ENCODE data around the gene VSTM2B. TPM values are rescaled to one million over a fixed set of nuclear protein-coding genes. Genes with fewer than 3 reads are reported as not detected.

Gene VSTM2B
- total RNA-seq, 1 experiment from 2014 or later: not detected

DNA sequence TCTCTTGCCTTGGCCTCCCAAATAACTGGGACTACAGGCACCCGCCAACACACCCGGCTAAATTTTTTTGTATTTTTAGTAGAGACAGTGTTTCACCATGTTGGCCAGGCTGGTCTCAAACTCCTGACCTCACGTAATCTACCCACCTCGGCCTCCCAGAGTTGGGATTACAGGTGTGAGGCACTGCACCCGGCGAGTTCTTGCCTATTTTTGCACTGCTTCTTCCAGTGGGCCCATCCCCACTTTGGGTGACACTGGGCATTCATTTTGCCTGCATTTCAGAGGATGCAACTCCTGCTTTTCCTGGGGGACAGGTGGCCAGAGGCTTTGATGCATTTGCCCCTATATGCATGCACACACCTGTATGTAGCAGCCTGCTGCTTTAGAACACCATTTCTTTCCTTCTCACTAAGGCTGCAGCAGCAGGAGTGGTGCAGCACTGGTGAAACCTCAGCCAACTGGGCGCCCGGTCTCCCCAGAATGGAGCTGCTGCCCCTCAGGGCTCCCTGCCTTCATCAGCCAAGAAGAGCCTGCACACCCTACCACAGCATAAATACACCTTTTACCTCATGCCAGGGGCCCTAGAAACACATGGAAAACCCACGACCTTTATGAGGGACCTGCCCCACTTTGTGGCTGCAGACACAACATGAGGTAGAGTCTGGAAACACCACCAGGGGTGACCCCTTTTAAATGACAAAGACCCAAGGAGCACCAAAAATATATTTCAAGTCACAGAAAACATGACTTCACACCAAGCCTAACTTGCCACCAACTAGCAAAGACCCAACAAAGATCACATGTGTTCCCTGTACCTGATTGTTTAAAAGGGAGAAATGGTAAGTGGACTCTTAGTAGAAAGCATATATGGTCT, 43.5 kb downstream of the VSTM2B start:
- Histone ChIP-seq H3K36me3 (no peaks in the 10 kb centered on the region), H3K27ac (no peak overlapping the region), H3K9me3 (replicated peaks) (no peaks in the 10 kb centered on the region), H3K4me1 (replicated peaks) (no peaks in the 10 kb centered on the region), H3K4me3 (no peak overlapping the region), H3K27me3 (replicated peaks) (peaks cover 14% of the 10 kb centered on the region)
- no peak for DNase-seq (ENCODE audit: low read depth in 1 of 2, low spot score in 2 of 2)

DNA sequence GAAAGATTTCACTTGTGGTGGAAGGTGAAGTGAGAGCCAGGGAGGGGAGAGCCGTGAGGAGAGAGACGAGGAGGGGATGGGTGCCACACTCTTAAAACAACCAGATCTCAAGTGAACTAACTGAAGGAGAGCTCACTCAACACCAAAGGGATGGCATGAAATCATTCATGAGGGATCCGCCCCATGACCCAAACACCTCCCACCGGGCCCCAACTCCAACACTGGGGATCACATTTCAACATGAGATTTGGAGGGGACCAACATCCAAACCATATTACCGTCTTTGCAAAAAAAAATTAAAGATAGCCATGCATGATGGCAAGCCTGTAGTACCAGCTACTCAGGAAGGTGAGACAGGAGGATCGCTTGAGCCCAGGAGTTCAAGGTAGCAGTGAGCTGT, 45.4 kb downstream of the VSTM2B start:
- Histone ChIP-seq H3K36me3 (no peaks in the 10 kb centered on the region), H3K4me1 (replicated peaks) (no peaks in the 10 kb centered on the region)

DNA sequence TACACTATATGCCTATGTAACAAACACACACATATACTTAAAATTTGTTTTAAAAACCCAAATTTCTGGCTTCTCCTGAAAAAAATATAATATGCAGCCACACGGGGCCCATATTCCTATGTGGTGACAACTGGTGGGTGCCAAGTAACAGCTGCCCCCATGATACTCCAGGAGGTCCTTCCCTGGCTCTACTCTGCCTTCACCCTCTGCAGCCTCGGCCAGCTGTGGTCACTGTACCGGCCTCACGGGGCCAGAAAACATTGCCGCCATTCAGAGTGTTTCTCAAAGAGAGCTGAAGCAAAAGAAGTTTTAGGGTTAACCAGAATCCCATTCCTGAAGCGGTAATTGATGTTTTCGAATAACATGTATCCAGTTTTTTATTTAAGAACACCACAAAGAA, 47.7 kb downstream of the VSTM2B start:
- Histone ChIP-seq H3K27ac (no peak overlapping the region), H3K36me3 (no peaks in the 10 kb centered on the region), H3K4me3 (no peak overlapping the region), H3K4me1 (replicated peaks) (no peaks in the 10 kb centered on the region), H3K9me3 (replicated peaks) (no peaks in the 10 kb centered on the region), H3K27me3 (replicated peaks) (peaks cover 37% of the 10 kb centered on the region)
- no peak for DNase-seq (ENCODE audit: low read depth in 1 of 2, low spot score in 2 of 2)

More for the DNA sequence above, 45.4 kb downstream of the VSTM2B start:
- H3K27me3 ChIP-seq (replicated peaks): peaks cover 29% of the 10 kb centered on the region
- H3K9me3 ChIP-seq (replicated peaks): no peaks in the 10 kb centered on the region
- no peak for DNase-seq (ENCODE audit: low read depth in 1 of 2, low spot score in 2 of 2)
- H3K27ac ChIP-seq: no peak overlapping the region
- no peak overlapping the region for H3K4me3 ChIP-seq

DNA sequence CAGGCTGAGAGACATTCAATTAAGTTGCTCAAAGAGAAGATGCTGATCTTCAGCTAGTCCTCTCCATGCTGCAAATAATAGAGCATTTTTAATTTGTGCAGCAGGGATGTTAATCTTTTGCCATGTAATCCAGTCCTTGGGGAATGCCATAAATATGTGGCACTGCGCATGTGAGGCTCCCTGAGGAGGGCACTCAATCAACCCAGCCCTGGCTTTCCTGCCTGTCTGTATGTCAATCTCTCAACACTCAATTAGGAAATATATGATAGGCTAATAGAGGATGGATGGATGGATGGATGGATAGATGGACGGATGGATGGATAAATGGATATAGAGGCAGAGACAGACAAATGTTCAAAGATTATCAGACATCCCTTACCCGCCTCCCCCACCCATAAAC, 48.7 kb downstream of the VSTM2B start:
- H3K4me1 ChIP-seq (replicated peaks): no peaks in the 10 kb centered on the region
- no peak for DNase-seq (ENCODE audit: low read depth in 1 of 2, low spot score in 2 of 2)
- H3K27me3 ChIP-seq (replicated peaks): peaks cover 37% of the 10 kb centered on the region
- H3K4me3 ChIP-seq: no peak overlapping the region
- no peaks in the 10 kb centered on the region for H3K9me3 ChIP-seq (replicated peaks)
- no peak overlapping the region for H3K27ac ChIP-seq
- H3K36me3 ChIP-seq: no peaks in the 10 kb centered on the region

DNA sequence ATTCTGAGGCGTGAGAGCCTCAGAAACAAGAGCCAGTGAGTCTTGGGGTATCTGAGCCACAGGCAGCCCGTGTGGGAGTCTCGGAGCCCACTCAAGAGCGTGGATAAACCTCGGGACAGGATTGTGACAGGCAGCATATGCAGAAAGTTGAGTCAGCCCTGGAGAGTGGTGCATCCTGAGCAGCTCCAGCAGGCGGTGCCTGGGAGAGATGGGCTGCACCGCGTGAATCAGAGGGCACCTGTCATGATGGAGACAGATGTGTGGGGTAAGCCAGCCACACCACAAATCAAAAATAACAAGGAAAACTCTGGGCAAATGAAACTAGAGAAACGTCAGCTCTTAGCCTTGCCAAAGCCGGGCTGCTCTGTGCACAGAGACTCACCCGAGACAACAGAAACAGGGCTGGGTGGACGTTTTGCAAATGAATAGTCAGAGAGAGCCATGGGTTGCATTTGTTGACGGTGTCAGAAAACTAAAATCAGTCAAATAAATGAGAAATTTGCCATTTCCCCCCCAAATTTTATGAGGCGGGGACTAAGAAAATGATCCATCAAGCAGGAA, 50.3 kb downstream of the VSTM2B start:
- Histone ChIP-seq H3K27me3 (replicated peaks) (peaks cover 37% of the 10 kb centered on the region), H3K4me1 (replicated peaks) (no peaks in the 10 kb centered on the region), H3K36me3 (no peaks in the 10 kb centered on the region), H3K27ac (no peak overlapping the region), H3K4me3 (no peak overlapping the region), H3K9me3 (replicated peaks) (no peaks in the 10 kb centered on the region)
- DNase-seq (ENCODE audit: low read depth in 1 of 2, low spot score in 2 of 2): no peak

DNA sequence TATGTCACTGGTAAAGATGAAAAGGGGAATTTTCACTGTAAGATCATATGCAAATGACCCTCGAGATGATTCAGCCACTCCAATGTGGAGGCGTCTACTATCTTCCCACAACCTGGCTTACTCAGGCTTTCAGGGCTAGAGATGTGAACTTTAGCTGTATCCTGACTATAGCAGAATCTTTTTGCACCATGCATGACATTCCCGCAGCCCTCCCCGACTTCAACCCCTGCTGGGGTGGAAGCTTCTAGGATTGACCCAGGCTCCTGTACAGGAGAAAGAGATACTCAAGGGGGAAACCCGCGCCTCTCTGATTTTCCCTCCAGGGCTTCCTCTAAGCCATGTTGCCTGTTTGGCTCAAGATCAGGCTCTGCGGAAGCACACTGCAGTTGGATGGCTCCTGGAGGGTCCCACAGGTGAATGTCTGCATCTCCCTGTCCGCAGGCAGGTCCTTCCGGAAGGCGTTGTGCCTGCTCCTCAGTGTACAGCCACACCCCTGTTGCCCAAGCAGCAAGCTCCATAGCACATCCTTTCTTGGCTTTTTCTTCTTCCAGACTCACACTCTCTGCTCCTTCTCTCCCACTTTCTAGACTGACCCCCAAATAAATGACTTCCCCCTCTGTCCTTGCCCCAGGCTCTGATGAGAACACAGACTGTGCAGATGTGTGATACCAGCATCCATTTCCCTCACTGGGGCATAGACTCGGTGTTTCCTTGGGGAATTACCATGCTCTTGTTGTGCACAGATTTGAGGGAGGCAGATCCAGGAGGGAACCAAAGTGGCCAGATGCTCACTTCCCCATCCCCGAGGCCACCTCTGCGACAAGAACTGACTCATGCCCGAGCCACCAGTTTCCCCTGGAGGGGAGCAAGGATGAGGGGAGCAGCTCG, 51.2 kb downstream of the VSTM2B start:
- no peaks in the 10 kb centered on the region for H3K9me3 ChIP-seq (replicated peaks)
- H3K4me1 ChIP-seq (replicated peaks): no peaks in the 10 kb centered on the region
- no peak for DNase-seq (ENCODE audit: low read depth in 1 of 2, low spot score in 2 of 2)
- no peak overlapping the region for H3K4me3 ChIP-seq
- no peaks in the 10 kb centered on the region for H3K36me3 ChIP-seq
- no peak overlapping the region for H3K27ac ChIP-seq
- H3K27me3 ChIP-seq (replicated peaks): peaks cover 37% of the 10 kb centered on the region

DNA sequence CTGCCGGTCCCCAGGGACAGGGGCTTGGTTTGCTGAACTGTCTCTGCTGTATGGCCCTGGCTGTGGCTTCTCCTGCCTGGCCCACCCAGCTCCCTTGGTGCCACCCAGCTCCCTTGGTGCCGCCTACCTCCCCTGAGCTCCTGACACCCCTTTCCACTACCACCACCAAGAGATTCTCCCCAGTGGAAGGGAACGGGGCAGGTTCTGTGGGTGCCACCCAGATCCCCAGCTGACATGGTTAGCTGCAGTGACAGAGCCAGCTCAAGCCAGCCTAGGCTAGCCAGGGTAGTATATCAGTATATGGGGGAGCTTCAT, 51.8 kb downstream of the VSTM2B start:
- Histone ChIP-seq H3K4me1 (replicated peaks) (no peaks in the 10 kb centered on the region), H3K4me3 (no peak overlapping the region), H3K27ac (no peak overlapping the region), H3K36me3 (no peaks in the 10 kb centered on the region), H3K9me3 (replicated peaks) (no peaks in the 10 kb centered on the region), H3K27me3 (replicated peaks) (peaks cover 37% of the 10 kb centered on the region)
- DNase-seq (ENCODE audit: low read depth in 1 of 2, low spot score in 2 of 2): no peak

DNA sequence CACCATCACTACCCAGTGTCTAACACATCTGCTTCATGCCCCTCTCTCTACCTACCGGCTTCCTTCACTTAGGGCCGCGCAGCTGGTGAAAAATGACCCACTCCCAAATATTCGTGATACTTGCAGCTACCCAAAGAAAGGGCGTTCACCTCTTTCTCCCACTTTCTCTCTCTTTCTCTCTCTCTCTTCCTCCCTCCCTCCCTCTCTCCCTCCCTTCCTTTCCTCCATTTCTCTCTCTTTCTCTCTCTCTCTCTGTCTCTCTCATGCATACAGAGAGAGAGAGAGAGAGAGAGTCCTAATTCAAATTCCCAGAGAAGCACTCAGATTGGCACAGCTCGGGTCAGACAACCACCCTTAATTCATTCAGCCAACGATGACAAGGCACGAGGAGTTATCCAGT, 52.6 kb downstream of the VSTM2B start:
- DNase-seq (ENCODE audit: low read depth in 1 of 2, low spot score in 2 of 2): no peak

DNA sequence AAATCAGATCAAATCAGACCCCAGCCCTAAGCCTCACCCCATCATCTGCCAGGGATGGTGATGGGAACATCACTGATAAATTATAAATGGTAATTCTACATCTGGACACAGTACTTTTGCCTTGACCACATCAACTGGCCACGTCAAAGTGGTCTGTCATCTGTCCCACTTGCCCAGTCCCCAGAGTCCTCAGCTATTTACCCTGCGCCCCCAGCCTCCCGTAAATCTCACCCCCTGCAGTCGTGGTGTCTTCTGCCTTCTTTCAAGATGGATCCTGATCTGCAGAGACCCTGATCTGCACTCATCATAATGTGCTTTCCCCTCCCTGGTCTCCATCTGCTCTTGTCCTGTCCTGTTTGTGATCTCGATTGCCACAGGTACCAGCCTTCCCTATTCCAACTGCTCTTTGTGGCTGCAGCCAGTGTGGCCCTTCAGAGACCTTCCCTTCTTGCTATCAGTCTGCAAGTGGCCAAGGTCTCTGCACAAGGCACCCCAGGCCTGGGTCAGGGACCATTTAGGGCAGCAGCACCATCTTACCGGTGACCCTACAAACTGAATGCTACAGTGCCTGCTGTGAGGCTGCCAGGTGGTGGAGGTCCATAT, 53.6 kb downstream of the VSTM2B start:
- Histone ChIP-seq H3K27ac (no peak overlapping the region), H3K9me3 (replicated peaks) (no peaks in the 10 kb centered on the region), H3K36me3 (no peaks in the 10 kb centered on the region), H3K27me3 (replicated peaks) (peaks cover 23% of the 10 kb centered on the region), H3K4me1 (replicated peaks) (no peaks in the 10 kb centered on the region), H3K4me3 (no peak overlapping the region)
- no peak for DNase-seq (ENCODE audit: low read depth in 1 of 2, low spot score in 2 of 2)

More for the DNA sequence above, 52.6 kb downstream of the VSTM2B start:
- Histone ChIP-seq H3K27ac (no peak overlapping the region), H3K27me3 (replicated peaks) (peaks cover 33% of the 10 kb centered on the region), H3K36me3 (no peaks in the 10 kb centered on the region), H3K4me1 (replicated peaks) (no peaks in the 10 kb centered on the region), H3K4me3 (no peak overlapping the region), H3K9me3 (replicated peaks) (no peaks in the 10 kb centered on the region)

DNA sequence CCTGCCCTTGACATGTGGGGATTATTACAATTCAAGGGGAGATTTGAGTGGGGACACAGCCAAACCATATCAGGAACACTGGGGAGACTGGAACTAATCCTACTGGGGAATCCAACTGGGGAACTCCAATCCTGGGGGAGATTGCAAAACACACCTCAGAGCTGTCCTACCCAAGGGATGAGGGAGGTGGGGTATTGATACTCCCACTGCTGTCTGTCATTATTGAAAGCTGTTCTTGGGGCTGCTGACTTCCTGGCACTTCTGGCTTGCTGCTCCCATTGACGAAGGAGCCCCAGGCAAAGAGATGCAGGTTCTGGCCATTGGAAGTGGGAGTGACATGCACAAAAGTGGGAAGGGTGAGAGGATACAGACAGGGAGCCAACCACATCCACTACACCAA, 55.6 kb downstream of the VSTM2B start:
- H3K27me3 ChIP-seq (replicated peaks): peaks cover 5% of the 10 kb centered on the region; the same call in 1 of the 2 replicates
- H3K36me3 ChIP-seq: no peaks in the 10 kb centered on the region
- no peak overlapping the region for H3K27ac ChIP-seq
- H3K4me1 ChIP-seq (replicated peaks): no peaks in the 10 kb centered on the region
- H3K9me3 ChIP-seq (replicated peaks): no peaks in the 10 kb centered on the region
- H3K4me3 ChIP-seq: no peak overlapping the region
- no peak for DNase-seq (ENCODE audit: low read depth in 1 of 2, low spot score in 2 of 2)

DNA sequence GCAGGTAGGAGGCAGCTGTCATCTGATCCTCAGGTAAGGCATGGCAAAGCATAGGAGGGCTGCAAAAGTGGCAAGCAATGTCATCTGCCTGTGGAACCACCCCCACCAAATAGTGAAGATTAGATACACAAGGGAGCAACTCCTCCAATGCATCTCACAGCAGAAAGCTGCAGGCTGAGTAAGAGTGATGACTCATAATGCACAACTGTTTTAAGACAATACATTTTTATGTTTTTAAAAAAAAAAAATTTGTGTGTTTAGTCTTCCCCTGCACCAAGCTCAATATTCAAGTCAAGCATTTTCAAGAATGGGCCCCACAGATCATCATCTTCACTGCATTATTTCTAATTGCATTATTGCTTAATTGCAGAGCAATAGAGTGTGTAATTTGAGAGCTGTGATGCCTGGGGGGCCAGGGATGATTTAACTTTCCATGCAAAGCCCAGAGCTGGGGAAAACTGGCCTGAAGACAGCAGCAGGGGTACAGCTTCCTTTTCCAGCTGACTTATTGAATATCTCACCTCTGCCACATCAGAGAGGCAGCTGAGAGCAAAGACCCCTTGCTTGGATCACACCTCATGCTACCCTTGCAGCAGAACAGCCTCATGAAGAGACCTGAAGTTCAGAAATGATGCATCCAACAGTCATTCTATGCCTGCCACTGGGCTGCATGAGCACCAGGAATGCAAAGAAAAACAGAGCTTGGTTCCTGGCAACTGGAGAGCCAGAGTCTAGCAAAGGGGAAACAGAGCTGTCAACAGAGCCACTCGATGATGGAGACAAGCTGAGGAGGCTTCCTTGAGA, 57.6 kb downstream of the VSTM2B start:
- no peak overlapping the region for H3K27ac ChIP-seq
- no peaks in the 10 kb centered on the region for H3K9me3 ChIP-seq (replicated peaks)
- H3K27me3 ChIP-seq (replicated peaks): no peaks in the 10 kb centered on the region
- DNase-seq (ENCODE audit: low read depth in 1 of 2, low spot score in 2 of 2): no peak
- H3K4me1 ChIP-seq (replicated peaks): no peaks in the 10 kb centered on the region
- no peaks in the 10 kb centered on the region for H3K36me3 ChIP-seq
- no peak overlapping the region for H3K4me3 ChIP-seq

DNA sequence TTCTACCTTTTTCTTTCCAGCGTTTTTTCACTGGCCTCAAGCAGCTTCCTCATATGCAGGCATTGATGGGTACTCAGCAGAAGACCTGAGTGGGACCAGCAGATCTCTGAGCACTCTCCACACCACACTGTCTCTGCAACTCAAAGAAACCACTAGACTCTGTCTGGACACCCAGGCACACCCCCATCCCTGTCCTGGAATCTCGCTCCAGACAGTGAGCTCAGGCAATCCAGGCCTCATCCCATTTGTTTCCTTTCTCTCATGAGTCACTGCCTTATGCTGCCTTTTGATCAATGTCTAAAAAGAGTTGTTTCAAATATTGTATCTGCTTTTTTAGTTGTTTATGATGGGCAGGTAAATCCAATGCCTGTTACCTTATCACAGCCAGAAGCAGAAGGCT, 60.6 kb downstream of the VSTM2B start:
- Histone ChIP-seq H3K27ac (no peak overlapping the region), H3K36me3 (no peaks in the 10 kb centered on the region), H3K9me3 (replicated peaks) (no peaks in the 10 kb centered on the region), H3K4me1 (replicated peaks) (no peaks in the 10 kb centered on the region), H3K27me3 (replicated peaks) (0 out of 2 replicates have a peak, but pooled peaks cover 2% of the 10 kb centered on the region), H3K4me3 (no peak overlapping the region)
- DNase-seq (ENCODE audit: low read depth in 1 of 2, low spot score in 2 of 2): no peak

DNA sequence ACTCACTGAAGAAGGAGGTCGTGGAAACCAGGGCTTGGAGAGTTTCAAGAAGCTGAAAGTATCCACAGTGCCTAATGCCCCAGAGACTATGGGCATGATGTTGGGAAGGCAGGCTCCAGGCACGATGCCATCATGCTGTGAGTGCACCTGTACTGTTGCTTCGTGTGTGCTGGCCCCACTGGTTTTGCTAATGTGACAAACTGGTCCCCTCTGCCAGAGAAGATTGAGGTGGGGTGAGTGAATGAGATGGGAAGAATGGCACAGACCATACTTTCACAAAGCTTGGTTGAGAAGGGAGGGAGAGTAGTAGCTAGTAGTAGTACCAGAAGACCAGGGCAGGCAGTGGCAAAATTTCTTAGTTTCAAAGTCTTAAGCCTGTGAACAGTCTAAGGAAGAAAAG, 61.3 kb downstream of the VSTM2B start:
- no peak for DNase-seq (ENCODE audit: low read depth in 1 of 2, low spot score in 2 of 2)
- Histone ChIP-seq H3K36me3 (no peaks in the 10 kb centered on the region), H3K9me3 (replicated peaks) (no peaks in the 10 kb centered on the region), H3K4me3 (no peak overlapping the region), H3K27me3 (replicated peaks) (0 out of 2 replicates have a peak, but pooled peaks cover 5% of the 10 kb centered on the region), H3K27ac (no peak overlapping the region), H3K4me1 (replicated peaks) (no peaks in the 10 kb centered on the region)
